OCI-LY1 (cell line): ENCODE measurements around the gene PPDPF.

Experiments used
- H2AFZ ChIP-seq: fragments of 200-600 bp; sonication (generic), shearing (Covaris generic); 2 replicates; pipeline ENCODE4 v1.6.0; 2014; ENCODE audit warnings: antibody characterized with exemption, mild to moderate bottlenecking, low read length
- H3F3A ChIP-seq: fragments of 200-600 bp; sonication (generic), shearing (Covaris generic); 2 replicates; pipeline ENCODE4 v1.6.0; 2014; ENCODE audit warnings: mild to moderate bottlenecking, antibody characterized with exemption, low read length, moderate library complexity; ENCODE audit not compliant: insufficient read depth
- H3K27ac ChIP-seq: fragments of 200-600 bp; sonication (generic); 2 replicates; pipeline ENCODE4 v1.5.1; 2014; ENCODE audit warnings: low read length, mixed run types, mild to moderate bottlenecking, low read depth; ENCODE audit not compliant: poor library complexity, severe bottlenecking
- H3K27me3 ChIP-seq: fragments of 200-600 bp; sonication (generic); 2 replicates; pipeline ENCODE4 v1.6.0; 2014; ENCODE audit warnings: antibody characterized with exemption, mild to moderate bottlenecking, low read length, moderate library complexity; ENCODE audit not compliant: insufficient read depth
- H3K36me3 ChIP-seq: fragments of 200-600 bp; sonication (generic); 2 replicates; pipeline ENCODE4 v1.6.1; 2014; ENCODE audit warnings: mild to moderate bottlenecking, antibody characterized with exemption, low read length, moderate library complexity, mixed read lengths; ENCODE audit not compliant: insufficient read depth
- H3K4me1 ChIP-seq: fragments of 200-600 bp; sonication (generic); 2 replicates; pipeline ENCODE4 v1.5.1; 2014; ENCODE audit warnings: mild to moderate bottlenecking, low read length, moderate library complexity; ENCODE audit not compliant: insufficient read depth, severe bottlenecking
- H3K4me2 ChIP-seq: fragments of 200-600 bp; sonication (generic), shearing (Covaris generic); 2 replicates; pipeline ENCODE4 v1.6.1; 2014; ENCODE audit warnings: low read length
- H3K4me3 ChIP-seq: fragments of 200-600 bp; sonication (generic); 2 replicates; pipeline ENCODE4 v1.5.1; 2014; ENCODE audit warnings: low read length, low read depth, mild to moderate bottlenecking, mixed read lengths; ENCODE audit not compliant: poor library complexity, severe bottlenecking
- H3K79me2 ChIP-seq: fragments of 200-600 bp; shearing (Covaris generic); 2 replicates; pipeline ENCODE4 v1.6.1; 2016; ENCODE audit warnings: mixed run types, low read length, mixed read lengths; ENCODE audit not compliant: insufficient read depth
- H3K9ac ChIP-seq: fragments of 200-600 bp; sonication (generic), shearing (Covaris generic); 2 replicates; pipeline ENCODE4 v1.6.1; 2014; ENCODE audit warnings: mild to moderate bottlenecking, low read length, mixed read lengths
- H3K9me2 ChIP-seq: fragments of 200-600 bp; sonication (generic), shearing (Covaris generic); 2 replicates; pipeline ENCODE4 v1.6.1; 2014; ENCODE audit warnings: low read depth, mild to moderate bottlenecking, low read length, mixed read lengths
- H3K9me3 ChIP-seq: fragments of 200-600 bp; shearing (Covaris generic); 2 replicates; pipeline ENCODE4 v1.6.1; 2014; ENCODE audit warnings: low read length, mixed read lengths
- H4K20me1 ChIP-seq: fragments of 200-600 bp; sonication (generic), shearing (Covaris generic); 2 replicates; pipeline ENCODE4 v1.6.0; 2016; ENCODE audit warnings: mild to moderate bottlenecking, low read length; ENCODE audit not compliant: insufficient read depth
- CTCF ChIP-seq: fragments of 200-600 bp; sonication (generic), shearing (Covaris generic); IDR thresholded peaks from 2 replicates; pipeline ENCODE4 v1.5.1; 2017; ENCODE audit warnings: mild to moderate bottlenecking, antibody characterized with exemption, low read length, moderate library complexity, mixed read lengths
- EZH2 ChIP-seq: fragments of 200-600 bp; sonication (generic), shearing (Covaris generic); IDR thresholded peaks from 2 replicates; pipeline ENCODE4 v1.8.0; 2017; ENCODE audit warnings: borderline replicate concordance, mixed run types, mild to moderate bottlenecking, antibody characterized with exemption, low read length, moderate library complexity, mixed read lengths

The PPDPF gene

GRCh38 chr20:63484651-63485403, 35.7 kb upstream of the PPDPF start:
- no peak for TF ChIP-seq EZH2
- TF ChIP-seq CTCF = no peak
- Histone ChIP-seq H3K36me3 (no peaks in the 10 kb centered on the region), H3K9ac (no peak overlapping the region), H3K27me3 (0 out of 2 replicates have a peak, but pooled peaks cover 3% of the 10 kb centered on the region), H2AFZ (no peak overlapping the region), H4K20me1 (no peaks in the 10 kb centered on the region), H3F3A (no peaks in the 10 kb centered on the region), H3K9me2 (no peaks in the 10 kb centered on the region), H3K27ac (no peak overlapping the region), H3K4me2 (no peak overlapping the region), H3K4me1 (no peaks in the 10 kb centered on the region), H3K4me3 (no peak overlapping the region), H3K9me3 (no peaks in the 10 kb centered on the region), H3K79me2 (no peaks in the 10 kb centered on the region)

- H3K36me3 ChIP-seq = no peaks in the 10 kb centered on the region
- TF ChIP-seq EZH2 = no peak
- TF ChIP-seq CTCF = no peak
- 0 out of 2 replicates have a peak, but pooled peaks cover 2% of the 10 kb centered on the region for H3K27me3 ChIP-seq
- no peaks in the 10 kb centered on the region for H4K20me1 ChIP-seq
- no peak overlapping the region for H3K4me2 ChIP-seq
- no peaks in the 10 kb centered on the region for H3F3A ChIP-seq
- no peak overlapping the region for H3K27ac ChIP-seq
- no peaks in the 10 kb centered on the region for H3K9me2 ChIP-seq
- no peak overlapping the region for H3K4me3 ChIP-seq
- no peaks in the 10 kb centered on the region for H3K4me1 ChIP-seq
- no peaks in the 10 kb centered on the region for H3K79me2 ChIP-seq
- no peaks in the 10 kb centered on the region for H3K9me3 ChIP-seq
- no peak overlapping the region for H2AFZ ChIP-seq
- H3K9ac ChIP-seq = no peak overlapping the region
Observed at GRCh38 chr20:63486300-63486855, 34.2 kb upstream of the PPDPF start.

- Histone ChIP-seq H3K9me2 (no peaks in the 10 kb centered on the region), H3K9ac (no peak overlapping the region), H3K27ac (no peak overlapping the region), H2AFZ (no peak overlapping the region), H3K36me3 (no peaks in the 10 kb centered on the region), H4K20me1 (no peaks in the 10 kb centered on the region), H3F3A (no peaks in the 10 kb centered on the region), H3K4me3 (no peak overlapping the region), H3K27me3 (no peaks in the 10 kb centered on the region), H3K79me2 (no peaks in the 10 kb centered on the region), H3K4me2 (no peak overlapping the region), H3K9me3 (no peaks in the 10 kb centered on the region), H3K4me1 (no peaks in the 10 kb centered on the region)
- TF ChIP-seq EZH2 (no peak), CTCF (no peak)
Observed at GRCh38 chr20:63487116-63487764, 33.3 kb upstream of the PPDPF start.
